WTC11 (cell line): ENCODE results near the gene TAS2R43. TPM values are rescaled to one million over a fixed set of nuclear protein-coding genes. Genes with fewer than 3 reads are reported as not detected.

ENCODE experiments used
- ATAC-seq: fragments of 200-7000 bp; cut with Tn5 transposase; 2 replicates; pipeline ENCODE4 v1.10.0; 2021; ENCODE audit warnings: mild to moderate bottlenecking, moderate library complexity
- CTCF ChIA-PET: fragments of 300-600 bp; sonication (Branson Sonifier 250); formaldehyde crosslinking; loops from one replicate; lab custom pipeline; 2021; ENCODE audit warnings: antibody characterized with exemption; lab: Charles Lee
- POLR2A ChIA-PET: fragments of 350-600 bp; sonication (Branson Sonifier 250); formaldehyde crosslinking; loops from one replicate; lab custom pipeline; 2021; ENCODE audit warnings: antibody characterized with exemption; lab: Charles Lee
- DNase-seq: peaks from one replicate; pipeline ENCODE4 v3.0.0; 2021; ENCODE audit warnings: low spot score
- H3K27ac Mint-ChIP-seq: 2 replicates; pipeline ENCODE4 v1.8.0; 2021; ENCODE audit warnings: mixed read lengths
- H3K27me3 Mint-ChIP-seq: 2 replicates; pipeline ENCODE4 v1.8.0; 2021; ENCODE audit warnings: low read depth, mild to moderate bottlenecking, moderate library complexity, mixed read lengths
- H3K36me3 Mint-ChIP-seq: 2 replicates; pipeline ENCODE4 v1.8.0; 2021; ENCODE audit warnings: mixed read lengths
- H3K4me1 Mint-ChIP-seq: 2 replicates; pipeline ENCODE4 v1.8.0; 2022; ENCODE audit warnings: mixed read lengths
- H3K4me3 Mint-ChIP-seq: 2 replicates; pipeline ENCODE4 v1.8.0; 2021; ENCODE audit warnings: mild to moderate bottlenecking, moderate library complexity, mixed read lengths
- H3K9me3 Mint-ChIP-seq: 2 replicates; pipeline ENCODE4 v1.8.0; 2021; ENCODE audit warnings: mixed read lengths
- E2F5 ChIP-seq: sonication (generic); formaldehyde crosslinking; IDR thresholded peaks from 2 replicates; pipeline ENCODE4 v1.8.1; 2022; ENCODE audit warnings: mild to moderate bottlenecking, moderate library complexity, missing genetic modification reagents
- ELF4 ChIP-seq: sonication (generic); formaldehyde crosslinking; IDR thresholded peaks from 2 replicates; pipeline ENCODE4 v1.8.1; 2022; ENCODE audit warnings: low read depth, mild to moderate bottlenecking, moderate library complexity, missing genetic modification reagents
- ESRRA ChIP-seq: sonication (generic); formaldehyde crosslinking; IDR thresholded peaks from 2 replicates; pipeline ENCODE4 v1.8.1; 2022; ENCODE audit warnings: mild to moderate bottlenecking, missing genetic modification reagents, borderline replicate concordance
- ETV6 ChIP-seq: sonication (generic); formaldehyde crosslinking; IDR thresholded peaks from 2 replicates; pipeline ENCODE4 v1.8.1; 2022; ENCODE audit warnings: mild to moderate bottlenecking, missing genetic modification reagents
- GTF2I ChIP-seq: fragments of 250-450 bp; sonication (Bioruptor Pico); conservative IDR thresholded peaks from 2 replicates; pipeline ENCODE4 v1.4.0; 2021; ENCODE audit warnings: mild to moderate bottlenecking
- IRF2 ChIP-seq: sonication (generic); formaldehyde crosslinking; IDR thresholded peaks from 2 replicates; pipeline ENCODE4 v1.8.0; 2022; ENCODE audit warnings: low read depth, missing genetic modification reagents, borderline replicate concordance
- KAT7 ChIP-seq: sonication (generic); formaldehyde crosslinking; IDR thresholded peaks from 2 replicates; pipeline ENCODE4 v1.8.1; 2023; ENCODE audit warnings: missing genetic modification reagents, mild to moderate bottlenecking, borderline replicate concordance
- MLX ChIP-seq: sonication (generic); formaldehyde crosslinking; IDR thresholded peaks from 2 replicates; pipeline ENCODE4 v1.8.1; 2023; ENCODE audit warnings: mild to moderate bottlenecking, missing genetic modification reagents, moderate library complexity
- NFATC4 ChIP-seq: fragments of 250-450 bp; sonication (Bioruptor Pico); IDR thresholded peaks from 2 replicates; pipeline ENCODE4 v1.9.0; 2021; ENCODE audit warnings: mild to moderate bottlenecking
- NR1H2 ChIP-seq: sonication (generic); formaldehyde crosslinking; IDR thresholded peaks from 2 replicates; pipeline ENCODE4 v1.9.0; 2021; ENCODE audit warnings: mild to moderate bottlenecking, moderate library complexity, missing genetic modification reagents
- PREB ChIP-seq: sonication (generic); formaldehyde crosslinking; IDR thresholded peaks from 2 replicates; pipeline ENCODE4 v1.8.1; 2022; ENCODE audit warnings: mild to moderate bottlenecking, missing genetic modification reagents, moderate library complexity, borderline replicate concordance
- PRRX2 ChIP-seq: fragments of 250-450 bp; sonication (Bioruptor Pico); IDR thresholded peaks from 2 replicates; pipeline ENCODE4 v1.8.0; 2021; ENCODE audit warnings: mild to moderate bottlenecking
- TEAD1 ChIP-seq: sonication (generic); formaldehyde crosslinking; IDR thresholded peaks from 2 replicates; pipeline ENCODE4 v1.8.0; 2022; ENCODE audit warnings: mild to moderate bottlenecking, missing genetic modification reagents
- ZBTB21 ChIP-seq: sonication (generic); formaldehyde crosslinking; IDR thresholded peaks from 2 replicates; pipeline ENCODE4 v1.8.1; 2023; ENCODE audit warnings: mild to moderate bottlenecking, missing genetic modification reagents, borderline replicate concordance
- ZBTB43 ChIP-seq: sonication (generic); formaldehyde crosslinking; IDR thresholded peaks from 2 replicates; pipeline ENCODE4 v1.8.1; 2023; ENCODE audit warnings: mild to moderate bottlenecking, missing genetic modification reagents
- ZNF138 ChIP-seq: sonication (generic); formaldehyde crosslinking; conservative IDR thresholded peaks from 2 replicates; pipeline ENCODE4 v1.8.1; 2022; ENCODE audit warnings: mild to moderate bottlenecking, moderate library complexity, missing genetic modification reagents
- ZSCAN18 ChIP-seq: fragments of 250-450 bp; sonication (Bioruptor Pico); IDR thresholded peaks from 2 replicates; pipeline ENCODE4 v2.1.2; 2022; ENCODE audit warnings: mild to moderate bottlenecking, moderate library complexity
- total RNA-seq: library from RNA; stranded (reverse); gene quantifications from 3 replicates; pipeline ENCODE4 v1.2.3, GENCODE V29; 2021

The TAS2R43 gene
- total RNA-seq, 1 experiment from 2014 or later: 0.28 TPM

GRCh38 chr12:11092128-11092527, at the start of gene TAS2R43 (continued):
- no peak for TF ChIP-seq ZSCAN18 (CRISPR knock-in tag)
- no peak for TF ChIP-seq GTF2I (CRISPR knock-in tag)

GRCh38 chr12:11136075-11136474, 44.0 kb upstream of the TAS2R43 start:
- peaks cover 13% of the 10 kb centered on the region for H3K36me3 Mint-ChIP-seq
- TF ChIP-seq ZNF138 (no peak), NR1H2 (no peak), PREB (CRISPR knock-in tag) (no peak), TEAD1 (CRISPR knock-in tag) (no peak), E2F5 (CRISPR knock-in tag) (no peak), ELF4 (no peak), KAT7 (no peak), ZBTB43 (CRISPR knock-in tag) (no peak), ESRRA (no peak), MLX (CRISPR knock-in tag) (no peak)
- ATAC-seq: no peak

GRCh38 chr12:11134305-11134704, 42.2 kb upstream of the TAS2R43 start, which contains the start of gene TAS2R30:
Gene TAS2R30, minus strand, starts transcription at chr12:11134644. Its CDS starts 400 bp downstream, at chr12:11134244.
- TF ChIP-seq PRRX2 (CRISPR knock-in tag) (no peak), ESRRA (no peak), ETV6 (CRISPR knock-in tag) (no peak), ZBTB21 (CRISPR knock-in tag) (no peak), IRF2 (CRISPR knock-in tag) (no peak), NFATC4 (CRISPR knock-in tag) (no peak)
- H3K27ac Mint-ChIP-seq: peak within 1 kb of the TSS; percentile 54; the same call in 1 of the 2 replicates
- ChIA-PET POLR2A (no interaction called here), CTCF (no interaction called here)
- DNase-seq (no peak), ATAC-seq (no peak)
- H3K36me3 Mint-ChIP-seq: peaks cover 2% of the 10 kb centered on the region; the same call in 1 of the 2 replicates
- H3K4me3 Mint-ChIP-seq: no peak within 1 kb of the TSS
- H3K27me3 Mint-ChIP-seq: no peaks in the 10 kb centered on the region
- H3K4me1 Mint-ChIP-seq: peaks cover 4% of the 10 kb centered on the region; the same call in 1 of the 2 replicates
- no peaks in the 10 kb centered on the region for H3K9me3 Mint-ChIP-seq

More at GRCh38 chr12:11136075-11136474, 44.0 kb upstream of the TAS2R43 start:
- H3K4me1 Mint-ChIP-seq: peaks cover 4% of the 10 kb centered on the region; the same call in 1 of the 2 replicates
- no peak overlapping the region for H3K4me3 Mint-ChIP-seq
- CTCF ChIA-PET: no interaction called here
- no peaks in the 10 kb centered on the region for H3K27me3 Mint-ChIP-seq
- peaks cover 3% of the 10 kb centered on the region; the same call in 1 of the 2 replicates for H3K9me3 Mint-ChIP-seq
- no peak for DNase-seq
- POLR2A ChIA-PET: no interaction called here
- H3K27ac Mint-ChIP-seq: no peak overlapping the region
